Transverse colon (tissue), 4 donors: ENCODE data around the gene NPAT. TPM values are rescaled to one million over a fixed set of nuclear protein-coding genes. Genes with fewer than 3 reads are reported as not detected.
"Not testable (repeated sequence)": the region's sequence is repeated elsewhere in the genome, so short reads cannot be mapped to it uniquely, and the experiment has no call there.

ENCODE experiments used
- DNase-seq: peaks from one replicate; pipeline ENCODE4 v3.0.0-alpha.2; 2019
- H3K27ac ChIP-seq, 4 donors: fragments of 200-600 bp; sonication (generic); 2 replicates each; pipeline ENCODE4 v1.5.1; 2016 to 2018; ENCODE audit warnings: inconsistent platforms in 4 of 4
- H3K27me3 ChIP-seq: fragments of 200-600 bp; sonication (generic); 2 replicates; pipeline ENCODE4 v1.5.1; 2017; ENCODE audit warnings: inconsistent platforms
- H3K36me3 ChIP-seq, 4 donors: fragments of 200-600 bp; sonication (generic); 2 replicates each; pipeline ENCODE4 v1.5.1; 2017 to 2019; ENCODE audit warnings: inconsistent platforms in 4 of 4
- H3K4me1 ChIP-seq, 4 donors: fragments of 200-600 bp; sonication (generic); 2 replicates each; pipeline ENCODE4 v1.5.1; 2017 to 2020; ENCODE audit warnings: inconsistent platforms in 4 of 4
- H3K4me3 ChIP-seq, 4 donors: fragments of 200-600 bp; sonication (generic); 1 replicate in 1 of 4; 2 replicates in 3 of 4; pipeline versions ENCODE4 v1.5.1 to v1.6.1; 2017 to 2019; ENCODE audit warnings: inconsistent platforms in 4 of 4
- H3K9me3 ChIP-seq, 2 donors: fragments of 200-600 bp; sonication (generic); 2 replicates each; pipeline ENCODE4 v1.5.1; 2017 to 2019; ENCODE audit warnings: inconsistent platforms in 2 of 2
- CTCF ChIP-seq, 5 experiments: fragments of 200-600 bp in 3 of 5; fragments of 450-650 bp in 2 of 5; sonication (generic) in 3 of 5; IDR thresholded peaks; 1 replicate in 2 of 5; 2 replicates in 3 of 5; pipeline ENCODE4 v1.5.1; 2016 to 2017; ENCODE audit warnings: antibody characterized with exemption in 5 of 5, inconsistent platforms in 3 of 5, mild to moderate bottlenecking in 2 of 5, moderate library complexity in 1 of 5
- EP300 ChIP-seq: sonication (generic); formaldehyde crosslinking; IDR thresholded peaks from one replicate; pipeline ENCODE4 v1.6.1; 2017; ENCODE audit warnings: antibody characterized with exemption, low read depth
- POLR2A ChIP-seq: fragments of 450-650 bp; IDR thresholded peaks from one replicate; pipeline ENCODE4 v1.6.1; 2016; ENCODE audit warnings: antibody characterized with exemption, mild to moderate bottlenecking, moderate library complexity
- POLR2AphosphoS5 ChIP-seq, 3 donors: sonication (generic); formaldehyde crosslinking; IDR thresholded peaks; one replicate each; pipeline ENCODE4 v1.6.1; 2016; ENCODE audit warnings: antibody characterized with exemption in 3 of 3
- WGBS, 2 donors: methylation state at CpG; one replicate each; pipeline ENCODE4 v1.1.5; 2018; ENCODE audit warnings: low coverage in 1 of 2; 5-methylcytosine and 5-hydroxymethylcytosine counted together
- in situ Hi-C, 4 donors: fragments of 200-750 bp; cut with MboI; loops; one replicate each; pipeline versions ENCODE4 v1.15.0 to v1.15.1; 2017; ENCODE audit warnings: low sequenced_read_pairs in 3 of 4, low pct_ligation_motif_present in 1 of 4, low pct_unique_long_range_greater_than_20kb in 1 of 4
- intact Hi-C: fragments of 100-400 bp; cut with DNase I; formaldehyde crosslinking; loops from one replicate; pipeline ENCODE4 v1.15.1; 2023; ENCODE audit warnings: low total_unique reads
- total RNA-seq, 4 donors: library from RNA; depleted of rRNA; stranded (reverse); fragments of >200 nt; gene quantifications; one replicate each; pipeline ENCODE4 v1.1.0, GENCODE V29; 2016

Gene NPAT
- total RNA-seq, 4 donors from 2014 or later = 10.5 to 19.5 (median 13.9) TPM

DNA sequence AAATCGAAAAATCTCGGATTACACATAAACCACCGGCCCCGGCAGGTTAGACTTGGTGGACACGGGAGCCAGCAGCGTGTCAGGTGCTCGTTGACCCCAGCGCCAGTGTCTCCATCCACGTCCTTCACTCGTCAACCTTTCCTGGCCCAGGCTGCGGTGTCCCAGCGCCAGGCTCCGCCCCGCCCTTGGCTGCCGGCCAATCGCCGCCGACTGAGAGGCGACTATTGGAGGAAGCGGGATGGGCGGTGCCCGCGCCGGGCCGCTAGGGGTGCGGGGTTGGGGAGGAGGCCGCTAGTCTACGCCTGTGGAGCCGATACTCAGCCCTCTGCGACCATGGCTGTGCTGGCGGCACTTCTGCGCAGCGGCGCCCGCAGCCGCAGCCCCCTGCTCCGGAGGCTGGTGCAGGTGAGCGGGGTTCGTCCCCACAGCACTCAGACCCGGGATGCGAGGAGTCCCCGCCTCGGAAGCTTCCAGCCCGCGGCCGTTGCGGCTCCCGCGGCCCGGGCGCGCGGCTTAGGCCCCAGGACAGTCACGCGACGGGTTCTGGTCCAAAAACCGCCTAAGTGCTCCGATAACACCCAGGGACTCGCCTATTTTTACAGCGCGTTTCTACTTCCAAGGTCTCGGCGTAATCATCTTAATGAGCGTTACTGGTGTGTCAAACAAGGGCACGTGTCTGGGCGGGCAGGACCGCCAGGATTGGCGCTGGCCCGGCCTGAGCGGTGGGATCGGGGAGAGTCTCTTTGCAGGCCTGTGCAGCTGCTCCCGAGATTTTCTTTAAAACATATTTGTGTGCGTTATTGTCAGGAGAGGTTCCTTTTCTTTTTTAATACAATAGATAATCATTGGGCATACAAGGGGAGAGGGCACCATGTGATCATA is 100.9 kb downstream of the NPAT start, which contains the start of gene ACAT1:
ACAT1 (plus strand) TSS at position 294 of the 882 bp plus-strand sequence; CDS start at position 334, 40 bp downstream.
- peaks cover 9 to 39% (median 27%) of the 10 kb centered on the region in 4 donors for H3K4me1 ChIP-seq
- no peaks in the 10 kb centered on the region for H3K36me3 ChIP-seq
- intact Hi-C loops = no loop called here
- no peaks in the 10 kb centered on the region for H3K27me3 ChIP-seq
- WGBS, 2 donors = 1% methylated on average over 65 of the region's 73 CpGs; no CpG with 5 or more reads in 1 of the 2 donors
- in situ Hi-C loops = loop anchor here in 1 of 4 donors (10.0 kb wide), 2 partner anchors 103 to 533 kb away; partner anchors contain the start of genes ATM and NPAT
- no peaks in the 10 kb centered on the region for H3K9me3 ChIP-seq
- H3K4me3 ChIP-seq = peak within 1 kb of the TSS; percentile 64 to 80 (median 76)
- H3K27ac ChIP-seq = peak within 1 kb of the TSS; percentile 93 to 96 (median 96)
- peak; percentile 99 for DNase-seq
- peak; percentile 92 for TF ChIP-seq POLR2A
- TF ChIP-seq POLR2AphosphoS5 (IDR thresholded peaks at IDR 0.05) = peak; percentile 94 to 95 (median 94)
- no peak for TF ChIP-seq EP300
- TF ChIP-seq CTCF (IDR thresholded peaks at IDR 0.05) = peak; percentile 36 to 79 (median 49)

- WGBS, 2 donors = 46 to 65% methylated on average over 4 to 7 of the region's 7 CpGs
- H3K27ac ChIP-seq = peak overlapping the region; percentile 93 to 96 (median 96)
- DNase-seq, intact Hi-C loops, H3K36me3 ChIP-seq, H3K27me3 ChIP-seq, H3K9me3 ChIP-seq: not testable (repeated sequence)
- peaks cover 12 to 44% (median 30%) of the 10 kb centered on the region in 4 donors for H3K4me1 ChIP-seq
- peak overlapping the region in 3 of 4 donors; percentile 74 to 80 (median 77) for H3K4me3 ChIP-seq
- in situ Hi-C loops = loop anchor here in 1 of 4 donors (10.0 kb wide), 2 partner anchors 104 to 534 kb away; partner anchors contain the start of genes ATM and NPAT
Measured at GRCh38 chr11:108120936-108121273, 101.5 kb downstream of the NPAT start.

DNA sequence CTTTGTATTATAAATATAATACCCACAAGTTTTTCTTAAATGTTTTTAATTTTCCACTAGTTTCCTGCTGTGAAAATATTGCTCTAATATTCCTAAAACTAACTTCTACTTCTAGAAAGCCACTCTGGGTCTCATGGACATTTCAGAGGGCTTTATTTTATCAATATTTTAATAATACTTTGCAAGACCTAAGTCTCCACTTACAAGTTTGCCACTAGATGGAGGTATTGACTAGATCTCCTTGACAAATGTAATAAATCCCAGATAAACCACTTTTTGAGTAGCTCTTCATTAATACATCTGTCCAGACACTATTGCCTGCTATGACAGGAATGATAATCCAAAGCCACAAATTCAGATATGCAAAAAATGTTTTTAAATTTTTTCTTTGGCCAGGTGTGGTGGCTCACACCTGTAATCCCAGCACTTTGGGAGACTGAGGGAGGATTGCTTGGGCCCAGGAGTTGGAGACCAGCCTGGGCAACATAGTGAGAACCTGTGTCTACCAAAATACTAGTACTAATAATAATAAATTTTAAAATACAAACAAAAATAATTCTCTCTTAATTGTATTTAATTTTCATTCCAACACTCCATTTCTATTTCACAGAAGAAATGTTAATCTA is 104.6 kb downstream of the NPAT start:
- H3K9me3 ChIP-seq = no peaks in the 10 kb centered on the region
- in situ Hi-C loops (no loop called here), intact Hi-C loops (loop anchor here (5.0 kb wide), 1 partner anchor 104 kb away; the partner anchor contains the start of genes ATM and NPAT)
- H3K27ac ChIP-seq = no peak overlapping the region
- H3K4me3 ChIP-seq = no peak overlapping the region
- no peaks in the 10 kb centered on the region for H3K27me3 ChIP-seq
- DNase-seq = no peak
- H3K36me3 ChIP-seq = no peaks in the 10 kb centered on the region
- H3K4me1 ChIP-seq = peaks cover 3 to 34% (median 22%) of the 10 kb centered on the region in 4 donors
- TF ChIP-seq CTCF (IDR thresholded peaks at IDR 0.05) (peak; percentile 42 to 62 (median 46)), POLR2AphosphoS5 (IDR thresholded peaks at IDR 0.05) (no peak)

DNA sequence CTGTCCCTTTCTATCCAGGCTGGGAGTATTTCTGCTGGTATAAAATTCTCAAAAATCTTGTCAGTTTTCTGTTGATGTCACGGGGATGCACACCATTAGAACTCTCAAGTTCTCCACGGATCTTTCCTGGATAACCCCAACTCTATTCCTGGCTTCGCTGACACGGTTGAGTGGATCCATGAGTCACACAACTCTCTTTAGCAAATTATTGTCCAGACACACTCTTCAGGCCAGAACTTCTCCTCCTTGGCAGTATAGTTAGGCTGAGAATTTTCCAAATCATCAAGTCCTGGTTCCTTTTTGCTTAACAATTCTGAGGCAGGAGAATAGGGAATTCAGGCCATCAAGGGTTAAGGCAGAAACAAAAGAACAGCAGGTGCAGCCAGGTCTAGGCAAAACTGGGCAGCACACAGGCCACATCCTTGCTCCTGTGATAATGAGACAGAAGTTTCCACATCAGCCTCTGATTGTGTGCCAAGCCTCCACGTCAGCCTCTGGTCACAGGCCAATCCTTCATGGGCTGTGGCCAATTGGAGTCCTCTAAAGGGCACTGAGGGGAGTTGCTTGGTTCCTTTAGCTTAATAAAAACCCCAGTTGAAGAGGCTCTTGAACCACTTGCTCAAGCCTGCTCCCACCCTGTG is 106.8 kb downstream of the NPAT start:
- H3K9me3 ChIP-seq = no peaks in the 10 kb centered on the region
- TF ChIP-seq EP300 = peak; percentile 17
- no peak for TF ChIP-seq CTCF (IDR thresholded peaks at IDR 0.05)
- TF ChIP-seq POLR2A = no peak
- peak; percentile 24 to 52 (median 38) for TF ChIP-seq POLR2AphosphoS5 (IDR thresholded peaks at IDR 0.05)
- in situ Hi-C loops = no loop called here
- peaks cover 3 to 17% (median 11%) of the 10 kb centered on the region in 4 donors for H3K4me1 ChIP-seq
- 46% methylated on average over 5 of the region's 5 CpGs; no CpG with 5 or more reads in 1 of the 2 donors for WGBS, 2 donors
- H3K27me3 ChIP-seq = no peaks in the 10 kb centered on the region
- no peaks in the 10 kb centered on the region for H3K36me3 ChIP-seq
- H3K27ac ChIP-seq = peak overlapping the region; percentile 70 to 84 (median 76)
- DNase-seq = peak; percentile 73
- no peak overlapping the region for H3K4me3 ChIP-seq
- intact Hi-C loops = loop anchor here (5.0 kb wide), 1 partner anchor 107 kb away; the partner anchor contains the start of genes ATM and NPAT
